DOHH2 (cell line): ENCODE measurements around the gene SMARCA4.

Source experiments
- CTCF ChIP-seq: fragments of 200-600 bp; sonication (generic); IDR thresholded peaks from one replicate; pipeline ENCODE4 v1.5.1; 2014; ENCODE audit warnings: antibody characterized with exemption, mild to moderate bottlenecking, low read depth, low read length; ENCODE audit not compliant: poor library complexity, severe bottlenecking
- EZH2phosphoT487 ChIP-seq: fragments of 200-600 bp; sonication (generic); IDR thresholded peaks from 2 replicates; pipeline ENCODE4 v1.6.1; 2017; ENCODE audit warnings: borderline replicate concordance, mild to moderate bottlenecking, antibody characterized with exemption, low read length, moderate library complexity, mixed read lengths

GRCh38 chr19:11041966-11042627 is 81.3 kb downstream of the SMARCA4 start:
- TF ChIP-seq CTCF, result no peak
- no peak for TF ChIP-seq EZH2phosphoT487
